ENCODE measurements around the gene HAUS3.

DNA sequence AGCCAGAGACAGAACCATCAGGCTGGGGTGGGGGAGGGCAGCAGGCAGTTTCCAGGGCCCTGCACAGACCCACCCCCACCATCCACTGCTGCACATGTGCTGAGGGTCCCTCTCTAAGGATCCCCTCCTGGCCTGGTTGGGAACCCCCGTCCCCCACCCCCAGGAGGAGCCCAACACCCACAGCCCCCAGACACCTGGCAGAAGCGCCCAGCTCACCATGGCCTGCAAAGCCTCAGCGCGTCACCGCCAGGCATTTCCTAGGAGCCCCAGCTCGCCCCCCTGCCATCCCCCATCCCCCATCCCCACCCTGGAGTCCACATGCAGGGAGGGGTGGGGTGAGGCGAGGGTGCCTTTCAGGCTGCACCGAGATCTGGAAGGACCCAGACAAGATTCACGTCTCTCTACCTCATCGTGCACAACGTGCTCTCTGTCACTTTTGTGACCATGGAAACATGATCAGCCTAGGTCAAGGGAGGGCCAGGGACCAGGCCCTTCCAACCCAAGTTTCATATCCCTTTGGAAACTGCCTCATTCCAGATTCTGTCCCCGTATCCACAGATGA is 10.7 kb upstream of the HAUS3 start:
- no peak for TF ChIP-seq EZH2 (IDR thresholded peaks at IDR 0.05; ENCODE audit: insufficient read depth, poor library complexity, severe bottlenecking)
- TF ChIP-seq EZH2phosphoT487 (IDR thresholded peaks at IDR 0.05; ENCODE audit: insufficient read depth, low read depth), result no peak

Data from GM23248 (cell line).